GM23338 (cell line): ENCODE data around the gene ELMO2. TPM values are rescaled to one million over a fixed set of nuclear protein-coding genes. Genes with fewer than 3 reads are reported as not detected.

Source experiments
- ATAC-seq: fragments of 200-7000 bp; cut with Tn5 transposase; 3 replicates; pipeline ENCODE4 v1.9.1; 2020
- DNase-seq: peaks from one replicate; pipeline ENCODE4 v3.0.0-alpha.2; 2015; ENCODE audit warnings: low spot score
- H2AFZ ChIP-seq: fragments of 200-600 bp; sonication (generic); 2 replicates; pipeline ENCODE4 v1.8.0; 2016; ENCODE audit warnings: antibody characterized with exemption, mild to moderate bottlenecking, moderate library complexity
- H3F3A ChIP-seq: fragments of 200-600 bp; sonication (generic); replicated peaks from 2 replicates; pipeline ENCODE4 v1.8.0; 2017; ENCODE audit warnings: antibody characterized with exemption, mixed run types, low read depth
- H3K27ac ChIP-seq: fragments of 200-600 bp; sonication (generic); 2 replicates; pipeline ENCODE4 v1.6.1; 2016; ENCODE audit warnings: low read depth
- H3K27me3 ChIP-seq: fragments of 200-600 bp; sonication (generic); 2 replicates; pipeline ENCODE4 v1.8.0; 2016; ENCODE audit warnings: mild to moderate bottlenecking, mixed run types, moderate library complexity; ENCODE audit not compliant: insufficient read depth
- H3K36me3 ChIP-seq: fragments of 200-600 bp; sonication (generic); 2 replicates; pipeline ENCODE4 v1.8.0; 2016; ENCODE audit warnings: mild to moderate bottlenecking; ENCODE audit not compliant: insufficient read depth
- H3K4me1 ChIP-seq: fragments of 200-600 bp; sonication (generic); 2 replicates; pipeline ENCODE4 v1.8.0; 2016; ENCODE audit warnings: mild to moderate bottlenecking, moderate library complexity; ENCODE audit not compliant: insufficient read depth
- H3K4me2 ChIP-seq: fragments of 200-600 bp; sonication (generic); 2 replicates; pipeline ENCODE4 v1.7.1; 2017; ENCODE audit warnings: mixed run types
- H3K4me3 ChIP-seq: fragments of 200-600 bp; sonication (generic); 2 replicates; pipeline ENCODE4 v1.6.1; 2016; ENCODE audit warnings: mixed run types
- H3K79me2 ChIP-seq: fragments of 200-600 bp; sonication (generic); replicated peaks from 2 replicates; pipeline ENCODE4 v1.8.0; 2017; ENCODE audit warnings: mild to moderate bottlenecking; ENCODE audit not compliant: insufficient read depth
- H3K9me2 ChIP-seq: fragments of 200-600 bp; sonication (generic); 2 replicates; pipeline ENCODE4 v1.8.0; 2017; ENCODE audit not compliant: insufficient read depth
- H4K20me1 ChIP-seq: fragments of 200-600 bp; sonication (generic); replicated peaks from 2 replicates; pipeline ENCODE4 v1.8.0; 2017; ENCODE audit warnings: mild to moderate bottlenecking; ENCODE audit not compliant: insufficient read depth
- H3K27ac Mint-ChIP-seq: 2 replicates; pipeline ENCODE4 v1.8.0; 2020; ENCODE audit warnings: inconsistent platforms, mild to moderate bottlenecking, moderate library complexity, mixed read lengths
- H3K27me3 Mint-ChIP-seq: 3 replicates; pipeline ENCODE4 v1.8.0; 2022; ENCODE audit warnings: low read depth, mild to moderate bottlenecking, moderate library complexity, mixed read lengths, inconsistent platforms; ENCODE audit not compliant: insufficient read depth, poor library complexity
- H3K36me3 Mint-ChIP-seq: 3 replicates; pipeline ENCODE4 v1.8.0; 2021; ENCODE audit warnings: low read depth, mild to moderate bottlenecking, inconsistent platforms, moderate library complexity, mixed read lengths
- H3K4me1 Mint-ChIP-seq: 3 replicates; pipeline ENCODE4 v1.8.0; 2020; ENCODE audit warnings: mild to moderate bottlenecking, inconsistent platforms, mixed read lengths
- H3K4me3 Mint-ChIP-seq: 3 replicates; pipeline ENCODE4 v1.8.0; 2021; ENCODE audit warnings: moderate library complexity, mild to moderate bottlenecking, inconsistent platforms, mixed read lengths
- H3K9me3 Mint-ChIP-seq: 3 replicates; pipeline ENCODE4 v1.8.0; 2020; ENCODE audit warnings: moderate library complexity, mild to moderate bottlenecking, inconsistent platforms, mixed read lengths
- CREB1 ChIP-seq: fragments of 250-450 bp; sonication (Bioruptor Pico); IDR thresholded peaks from 2 replicates; pipeline ENCODE4 v1.5.0; 2020; ENCODE audit warnings: low read depth, mild to moderate bottlenecking, moderate library complexity
- EZH2 ChIP-seq: fragments of 200-600 bp; sonication (generic); IDR thresholded peaks from one replicate; pipeline ENCODE4 v1.8.0; 2017; ENCODE audit warnings: antibody characterized with exemption, mild to moderate bottlenecking, low read depth; ENCODE audit not compliant: unreplicated experiment
- EZH2phosphoT487 ChIP-seq: fragments of 200-600 bp; sonication (generic); IDR thresholded peaks from one replicate; pipeline ENCODE4 v1.8.1; 2018; ENCODE audit warnings: antibody characterized with exemption; ENCODE audit not compliant: unreplicated experiment
- JUNB ChIP-seq: IDR thresholded peaks from one replicate; pipeline ENCODE4 v1.6.1; 2016; ENCODE audit warnings: antibody characterized with exemption; ENCODE audit not compliant: unreplicated experiment
- NANOG ChIP-seq: IDR thresholded peaks from 2 replicates; pipeline ENCODE4 v1.6.1; 2016; ENCODE audit warnings: antibody characterized with exemption, borderline replicate concordance
- POLR2AphosphoS5 ChIP-seq: IDR thresholded peaks from 2 replicates; pipeline ENCODE4 v1.6.1; 2016; ENCODE audit warnings: antibody characterized with exemption, low read depth
- STAT1 ChIP-seq: IDR thresholded peaks from one replicate; pipeline ENCODE4 v1.6.1; 2016; ENCODE audit warnings: antibody characterized with exemption; ENCODE audit not compliant: unreplicated experiment
- ZNF114 ChIP-seq: fragments of 250-450 bp; sonication (Bioruptor Pico); IDR thresholded peaks from 2 replicates; pipeline ENCODE4 v1.5.0; 2020; ENCODE audit warnings: mild to moderate bottlenecking, moderate library complexity
- ZNF331 ChIP-seq: fragments of 250-450 bp; sonication (Bioruptor Pico); IDR thresholded peaks from 2 replicates; pipeline ENCODE4 v1.5.0; 2020; ENCODE audit warnings: low read depth, mild to moderate bottlenecking, moderate library complexity
- ZNF462 ChIP-seq: fragments of 250-450 bp; sonication (Bioruptor Pico); IDR thresholded peaks from 2 replicates; pipeline ENCODE4 v1.5.0; 2020; ENCODE audit warnings: mild to moderate bottlenecking, moderate library complexity
- polyA plus RNA-seq: library from polyadenylated mRNA; unstranded; fragments of >200 nt; fragmentation: Nextera tagmentation; extraction: Ambion mirVana; gene quantifications from 2 replicates; pipeline ENCODE4 v1.2.1, GENCODE V29; 2016
- total RNA-seq: library from RNA; depleted of rRNA; stranded (reverse); fragments of >200 nt; shearing (Covaris generic); gene quantifications from 2 replicates; pipeline ENCODE4 v1.2.3, GENCODE V29; 2014
- TF ChIP-seq, protein P1 (sequence below): IDR thresholded peaks from 2 replicates; pipeline ENCODE4 v1.6.1; 2016; ENCODE audit warnings: antibody characterized with exemption
- TF ChIP-seq, protein P2 (sequence below): IDR thresholded peaks from one replicate; pipeline ENCODE4 v1.6.1; 2018; ENCODE audit warnings: antibody characterized with exemption; ENCODE audit not compliant: unreplicated experiment
- TF ChIP-seq, protein P3 (sequence below), 2 experiments: fragments of 200-600 bp in 1 of 2; sonication (generic) in 1 of 2; conservative IDR thresholded peaks; 2 replicates each; pipeline versions ENCODE4 v1.5.1 to v1.6.1; 2016 to 2017; ENCODE audit warnings: antibody characterized with exemption in 2 of 2, low read depth in 2 of 2, mild to moderate bottlenecking in 2 of 2, moderate library complexity in 1 of 2

The ELMO2 gene
- total and polyA plus RNA-seq, 2 experiments from 2014 or later, result 15.1 to 44.1 TPM

DNA sequence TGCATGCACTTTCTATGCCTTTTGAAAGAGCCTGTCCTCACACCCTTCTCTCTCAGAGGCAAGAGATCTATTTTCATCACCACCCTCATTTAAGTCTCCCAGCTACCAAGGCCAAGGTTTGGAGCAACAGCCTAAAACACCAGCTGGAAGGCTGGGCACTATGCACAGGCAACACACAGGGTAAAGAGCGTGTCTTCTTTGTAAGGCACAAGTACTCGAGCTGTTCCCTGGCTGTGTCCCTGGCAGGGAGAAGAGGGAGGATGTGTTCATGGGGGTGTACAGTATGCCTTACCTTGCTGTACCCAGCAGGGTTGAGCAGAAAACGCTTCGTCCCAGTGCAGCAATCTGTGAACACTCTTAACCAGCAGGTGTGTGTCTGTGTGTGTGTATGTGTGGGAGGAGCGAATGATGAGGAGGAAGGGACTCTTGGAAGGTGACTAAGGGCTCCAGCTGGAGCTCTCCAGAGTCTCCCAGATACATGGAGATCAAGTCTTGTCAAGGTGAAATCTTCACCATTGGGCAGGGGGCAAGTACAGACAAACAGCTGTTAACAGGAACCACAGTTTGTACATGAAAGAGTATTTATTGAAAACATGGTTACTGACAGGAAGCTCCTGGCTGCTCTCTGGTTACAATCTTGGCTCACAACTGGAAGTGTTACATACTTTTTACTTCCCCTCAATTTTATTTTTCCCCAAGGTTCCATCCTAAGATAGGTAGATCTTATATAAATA, 40.8 kb downstream of the ELMO2 start:
- Histone ChIP-seq H4K20me1 (peaks cover 14% of the 10 kb centered on the region), H3K9me2 (no peaks in the 10 kb centered on the region), H3K4me2 (no peak overlapping the region), H3K27ac (no peak overlapping the region), H3K4me1 (peaks cover 13% of the 10 kb centered on the region), H3K79me2 (peaks cover 26% of the 10 kb centered on the region), H3K27me3 (no peaks in the 10 kb centered on the region), H3K36me3 (peaks cover 11% of the 10 kb centered on the region), H2AFZ (no peak overlapping the region), H3K4me3 (no peak overlapping the region), H3F3A (0 out of 2 replicates have a peak, but pooled peaks cover 5% of the 10 kb centered on the region)
- TF ChIP-seq ZNF114 (CRISPR knock-in tag), result no peak
- no peak for TF ChIP-seq JUNB
- TF ChIP-seq ZNF331 (CRISPR knock-in tag), result no peak
- TF ChIP-seq POLR2AphosphoS5, result no peak
- TF ChIP-seq CREB1 (CRISPR knock-in tag), result no peak
- TF ChIP-seq ZNF462 (CRISPR knock-in tag), result no peak
- TF ChIP-seq NANOG, result no peak
- TF ChIP-seq, protein P1, sequence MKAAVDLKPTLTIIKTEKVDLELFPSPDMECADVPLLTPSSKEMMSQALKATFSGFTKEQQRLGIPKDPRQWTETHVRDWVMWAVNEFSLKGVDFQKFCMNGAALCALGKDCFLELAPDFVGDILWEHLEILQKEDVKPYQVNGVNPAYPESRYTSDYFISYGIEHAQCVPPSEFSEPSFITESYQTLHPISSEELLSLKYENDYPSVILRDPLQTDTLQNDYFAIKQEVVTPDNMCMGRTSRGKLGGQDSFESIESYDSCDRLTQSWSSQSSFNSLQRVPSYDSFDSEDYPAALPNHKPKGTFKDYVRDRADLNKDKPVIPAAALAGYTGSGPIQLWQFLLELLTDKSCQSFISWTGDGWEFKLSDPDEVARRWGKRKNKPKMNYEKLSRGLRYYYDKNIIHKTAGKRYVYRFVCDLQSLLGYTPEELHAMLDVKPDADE, result no peak
- no peak for TF ChIP-seq EZH2
- TF ChIP-seq EZH2phosphoT487, result no peak
- TF ChIP-seq, protein P2, sequence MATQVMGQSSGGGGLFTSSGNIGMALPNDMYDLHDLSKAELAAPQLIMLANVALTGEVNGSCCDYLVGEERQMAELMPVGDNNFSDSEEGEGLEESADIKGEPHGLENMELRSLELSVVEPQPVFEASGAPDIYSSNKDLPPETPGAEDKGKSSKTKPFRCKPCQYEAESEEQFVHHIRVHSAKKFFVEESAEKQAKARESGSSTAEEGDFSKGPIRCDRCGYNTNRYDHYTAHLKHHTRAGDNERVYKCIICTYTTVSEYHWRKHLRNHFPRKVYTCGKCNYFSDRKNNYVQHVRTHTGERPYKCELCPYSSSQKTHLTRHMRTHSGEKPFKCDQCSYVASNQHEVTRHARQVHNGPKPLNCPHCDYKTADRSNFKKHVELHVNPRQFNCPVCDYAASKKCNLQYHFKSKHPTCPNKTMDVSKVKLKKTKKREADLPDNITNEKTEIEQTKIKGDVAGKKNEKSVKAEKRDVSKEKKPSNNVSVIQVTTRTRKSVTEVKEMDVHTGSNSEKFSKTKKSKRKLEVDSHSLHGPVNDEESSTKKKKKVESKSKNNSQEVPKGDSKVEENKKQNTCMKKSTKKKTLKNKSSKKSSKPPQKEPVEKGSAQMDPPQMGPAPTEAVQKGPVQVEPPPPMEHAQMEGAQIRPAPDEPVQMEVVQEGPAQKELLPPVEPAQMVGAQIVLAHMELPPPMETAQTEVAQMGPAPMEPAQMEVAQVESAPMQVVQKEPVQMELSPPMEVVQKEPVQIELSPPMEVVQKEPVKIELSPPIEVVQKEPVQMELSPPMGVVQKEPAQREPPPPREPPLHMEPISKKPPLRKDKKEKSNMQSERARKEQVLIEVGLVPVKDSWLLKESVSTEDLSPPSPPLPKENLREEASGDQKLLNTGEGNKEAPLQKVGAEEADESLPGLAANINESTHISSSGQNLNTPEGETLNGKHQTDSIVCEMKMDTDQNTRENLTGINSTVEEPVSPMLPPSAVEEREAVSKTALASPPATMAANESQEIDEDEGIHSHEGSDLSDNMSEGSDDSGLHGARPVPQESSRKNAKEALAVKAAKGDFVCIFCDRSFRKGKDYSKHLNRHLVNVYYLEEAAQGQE, result no peak
- TF ChIP-seq STAT1, result no peak
- TF ChIP-seq, protein P3, sequence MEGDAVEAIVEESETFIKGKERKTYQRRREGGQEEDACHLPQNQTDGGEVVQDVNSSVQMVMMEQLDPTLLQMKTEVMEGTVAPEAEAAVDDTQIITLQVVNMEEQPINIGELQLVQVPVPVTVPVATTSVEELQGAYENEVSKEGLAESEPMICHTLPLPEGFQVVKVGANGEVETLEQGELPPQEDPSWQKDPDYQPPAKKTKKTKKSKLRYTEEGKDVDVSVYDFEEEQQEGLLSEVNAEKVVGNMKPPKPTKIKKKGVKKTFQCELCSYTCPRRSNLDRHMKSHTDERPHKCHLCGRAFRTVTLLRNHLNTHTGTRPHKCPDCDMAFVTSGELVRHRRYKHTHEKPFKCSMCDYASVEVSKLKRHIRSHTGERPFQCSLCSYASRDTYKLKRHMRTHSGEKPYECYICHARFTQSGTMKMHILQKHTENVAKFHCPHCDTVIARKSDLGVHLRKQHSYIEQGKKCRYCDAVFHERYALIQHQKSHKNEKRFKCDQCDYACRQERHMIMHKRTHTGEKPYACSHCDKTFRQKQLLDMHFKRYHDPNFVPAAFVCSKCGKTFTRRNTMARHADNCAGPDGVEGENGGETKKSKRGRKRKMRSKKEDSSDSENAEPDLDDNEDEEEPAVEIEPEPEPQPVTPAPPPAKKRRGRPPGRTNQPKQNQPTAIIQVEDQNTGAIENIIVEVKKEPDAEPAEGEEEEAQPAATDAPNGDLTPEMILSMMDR (conservative IDR thresholded peaks at IDR 0.05; ENCODE audit: low read depth in 2 of 2), result no peak
- ATAC-seq (no peak), DNase-seq (no peak)
- Mint-ChIP-seq H3K9me3 (no peaks in the 10 kb centered on the region; the same call in 2 of the 3 replicates), H3K27ac (no peak overlapping the region), H3K36me3 (peaks cover 41% of the 10 kb centered on the region), H3K27me3 (peaks cover 7% of the 10 kb centered on the region), H3K4me1 (peaks cover 13% of the 10 kb centered on the region; the same call in 2 of the 3 replicates), H3K4me3 (no peak overlapping the region)
